ENCODE data around the gene OAF. TPM values are rescaled to one million over a fixed set of nuclear protein-coding genes. Genes with fewer than 3 reads are reported as not detected.

The OAF gene
- total and polyA plus RNA-seq, 9 of the 15 experiments (the other 6 are each of a cell fraction or from before 2014, with no cell fraction given): 1.1 to 21.6 (median 7.5) TPM

DNA sequence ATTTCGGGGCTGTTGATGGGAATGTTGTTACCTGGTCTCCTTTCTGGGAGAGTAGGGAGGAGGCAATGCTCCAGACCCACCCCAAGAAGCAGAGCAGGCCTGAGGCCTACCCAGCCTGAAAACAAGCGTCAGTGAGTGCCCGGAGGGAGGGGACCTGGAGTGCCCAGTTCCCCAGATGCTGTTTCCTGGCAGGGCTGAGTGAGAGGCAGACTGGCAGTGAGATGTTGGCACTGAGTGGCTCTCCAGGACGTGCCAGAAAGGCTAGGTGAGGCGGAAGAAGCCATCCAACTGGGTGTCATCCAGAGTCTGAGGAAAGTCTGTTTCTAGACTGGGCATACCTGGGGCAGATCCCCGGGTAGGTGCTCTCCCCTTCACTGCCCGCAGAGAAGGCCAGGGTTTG is 30.4 kb downstream of the OAF start:
- CTCF ChIA-PET (ENCODE audit: low intra/inter-chr PET ratio): no interaction called here
- intact Hi-C loops (cut with micrococcal nuclease): no loop called here
- no TSS peak for BruUV-seq (replicated peaks)

More for the DNA sequence above, 30.4 kb downstream of the OAF start:
- FAIRE-seq (no peak), DNase-seq (ENCODE audit: extremely low read depth in 1 of 4, low spot score in 3 of 4) (no peak), ATAC-seq (no peak)
- Histone ChIP-seq H3K9me1 (ENCODE audit: control insufficient read depth, insufficient read depth, low read length) (no peaks in the 10 kb centered on the region), H3K9me3 (replicated peaks; ENCODE audit: control insufficient read depth, insufficient read depth, low read depth, low read length) (no peaks in the 10 kb centered on the region), H2AFZ (ENCODE audit: low read depth, low read length) (no peak overlapping the region), H3K27me3 (ENCODE audit: control insufficient read depth in 2 of 2, insufficient read depth in 2 of 2, low read length in 2 of 2) (peaks cover 25 to 67% of the 10 kb centered on the region in 2 experiments; a peak in 4 of 5 replicates), H3K9ac (ENCODE audit: insufficient read depth in 1 of 2, low read depth in 2 of 2, low read length in 2 of 2) (no peak overlapping the region), H3K27ac (ENCODE audit: extremely low read depth, low read depth, low read length) (no peak overlapping the region), H3K4me3 (no peak overlapping the region), H3K79me2 (ENCODE audit: control insufficient read depth, insufficient read depth, low read length) (no peaks in the 10 kb centered on the region), H3K4me1 (replicated peaks in 1 of 2; ENCODE audit: control insufficient read depth in 2 of 2, insufficient read depth in 2 of 2, low read length in 2 of 2) (0 out of 5 replicates have a peak, but pooled peaks cover 0 to 3% of the 10 kb centered on the region in 2 experiments), H4K20me1 (replicated peaks; ENCODE audit: control insufficient read depth, insufficient read depth, low read length) (0 out of 2 replicates have a peak, but pooled peaks cover 9% of the 10 kb centered on the region), H3K36me3 (ENCODE audit: control insufficient read depth, insufficient read depth, low read length) (no peaks in the 10 kb centered on the region), H3K4me2 (ENCODE audit: insufficient read depth, low read length) (no peak overlapping the region)
- POLR2A ChIA-PET: no interaction called here
- in situ Hi-C loops (cut with MboI): no loop called here
- WGBS (ENCODE audit: insufficient coverage, low coverage, missing lambda C conversion rate): 10% methylated on average over 7 of the region's 7 CpGs
- no peak for TF ChIP-seq TSHZ1 (CRISPR knock-in tag; IDR thresholded peaks at IDR 0.05)
- TF ChIP-seq NCOA2 (IDR thresholded peaks at IDR 0.05; ENCODE audit: partially characterized antibody in 2 of 2): no peak
- no peak for TF ChIP-seq DACH1 (IDR thresholded peaks at IDR 0.05; ENCODE audit: partially characterized antibody)
- no peak for TF ChIP-seq CREB1 (IDR thresholded peaks at IDR 0.05)
- TF ChIP-seq CREB1 (CRISPR knock-in tag; IDR thresholded peaks at IDR 0.05): no peak
- TF ChIP-seq NFXL1 (CRISPR knock-in tag; IDR thresholded peaks at IDR 0.05): no peak
- TF ChIP-seq ZNF121 (CRISPR knock-in tag; conservative IDR thresholded peaks at IDR 0.05): no peak
- TF ChIP-seq CXXC5 (CRISPR knock-in tag; IDR thresholded peaks at IDR 0.05): no peak
- TF ChIP-seq NFE2 (IDR thresholded peaks at IDR 0.05; ENCODE audit: low read depth): no peak
- TF ChIP-seq MNT (conservative IDR thresholded peaks at IDR 0.05): no peak
- TF ChIP-seq EHMT2 (IDR thresholded peaks at IDR 0.05): no peak
- TF ChIP-seq ZKSCAN8 (CRISPR knock-in tag; IDR thresholded peaks at IDR 0.05): no peak
- TF ChIP-seq, protein P1, sequence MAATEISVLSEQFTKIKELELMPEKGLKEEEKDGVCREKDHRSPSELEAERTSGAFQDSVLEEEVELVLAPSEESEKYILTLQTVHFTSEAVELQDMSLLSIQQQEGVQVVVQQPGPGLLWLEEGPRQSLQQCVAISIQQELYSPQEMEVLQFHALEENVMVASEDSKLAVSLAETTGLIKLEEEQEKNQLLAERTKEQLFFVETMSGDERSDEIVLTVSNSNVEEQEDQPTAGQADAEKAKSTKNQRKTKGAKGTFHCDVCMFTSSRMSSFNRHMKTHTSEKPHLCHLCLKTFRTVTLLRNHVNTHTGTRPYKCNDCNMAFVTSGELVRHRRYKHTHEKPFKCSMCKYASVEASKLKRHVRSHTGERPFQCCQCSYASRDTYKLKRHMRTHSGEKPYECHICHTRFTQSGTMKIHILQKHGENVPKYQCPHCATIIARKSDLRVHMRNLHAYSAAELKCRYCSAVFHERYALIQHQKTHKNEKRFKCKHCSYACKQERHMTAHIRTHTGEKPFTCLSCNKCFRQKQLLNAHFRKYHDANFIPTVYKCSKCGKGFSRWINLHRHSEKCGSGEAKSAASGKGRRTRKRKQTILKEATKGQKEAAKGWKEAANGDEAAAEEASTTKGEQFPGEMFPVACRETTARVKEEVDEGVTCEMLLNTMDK (IDR thresholded peaks at IDR 0.05; ENCODE audit: borderline replicate concordance, insufficient read depth, low read depth, low read length, poor library complexity, severe bottlenecking): no peak
- no peak for TF ChIP-seq OTX1 (CRISPR knock-in tag; IDR thresholded peaks at IDR 0.05)

Measured in K562 (cell line).